SHP77 (cell line): ENCODE data around the gene UNC5CL.
"Not testable (repeated sequence)": the region's sequence is repeated elsewhere in the genome, so short reads cannot be mapped to it uniquely, and the experiment has no call there.

ENCODE experiments used
- DNase-seq, 2 experiments: peaks; one replicate each; lab custom pipeline; 2025; lab: John Stamatoyannopoulos, UW

UNC5CL gene

DNA sequence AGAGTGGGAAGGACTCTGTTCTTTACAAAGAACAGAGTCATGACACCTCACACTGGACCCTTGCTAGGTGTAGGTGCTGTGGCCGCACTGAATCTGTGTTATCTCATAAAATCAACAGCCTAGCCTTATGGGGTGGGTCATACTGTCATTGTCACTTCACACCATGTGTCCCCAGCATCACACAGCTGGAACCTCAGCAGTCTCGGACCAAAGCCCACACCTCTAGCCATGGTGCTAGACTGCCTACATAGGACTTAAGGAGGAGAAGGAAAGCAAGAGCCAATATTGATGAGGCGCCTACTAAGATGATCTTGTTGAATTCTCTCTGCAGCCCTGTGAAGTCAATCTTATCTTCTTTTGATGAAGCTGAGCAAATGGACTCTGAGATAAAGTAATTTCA, 31.0 kb downstream of the UNC5CL start:
- no peak for DNase-seq

DNA sequence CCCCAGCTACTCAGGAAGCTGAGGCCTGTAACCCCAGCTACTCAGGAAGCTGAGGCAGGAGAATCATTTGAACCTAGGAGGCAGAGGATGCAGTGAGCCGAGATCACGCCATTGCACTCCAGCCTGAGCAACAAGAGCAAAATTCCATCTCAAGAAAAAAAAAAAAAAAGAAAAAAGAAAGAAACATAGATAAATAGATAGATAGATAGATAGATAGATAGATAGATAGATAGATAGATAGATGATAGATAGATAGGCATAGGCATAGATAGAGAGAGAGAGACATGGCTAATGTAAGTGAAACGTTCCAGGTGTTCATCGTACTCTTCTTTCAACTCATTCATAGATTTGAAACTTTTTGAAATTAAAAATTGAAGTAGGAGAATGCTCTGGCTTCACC, 32.0 kb downstream of the UNC5CL start:
- DNase-seq: not testable (repeated sequence)

DNA sequence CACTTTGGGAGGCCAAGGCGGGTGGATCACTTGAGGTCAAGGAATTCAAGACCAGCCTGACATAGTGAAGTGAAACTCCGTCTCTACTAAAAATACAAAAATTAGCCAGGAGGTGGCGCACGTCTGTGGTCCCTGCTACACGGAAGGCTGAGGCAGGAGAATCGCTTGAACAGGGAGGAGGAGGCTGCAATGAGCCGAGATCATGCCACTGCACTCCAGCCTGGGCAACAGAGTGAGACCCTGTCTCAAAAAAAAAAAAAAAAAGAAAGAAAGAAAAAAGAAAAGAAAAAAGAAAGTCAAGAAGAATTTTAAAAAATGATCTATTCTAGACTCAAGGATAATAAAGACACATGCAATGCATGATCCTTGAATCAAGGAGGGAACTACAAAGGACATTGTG, 32.8 kb downstream of the UNC5CL start:
- peak in 1 of 2 experiments; percentile 39 for DNase-seq

DNA sequence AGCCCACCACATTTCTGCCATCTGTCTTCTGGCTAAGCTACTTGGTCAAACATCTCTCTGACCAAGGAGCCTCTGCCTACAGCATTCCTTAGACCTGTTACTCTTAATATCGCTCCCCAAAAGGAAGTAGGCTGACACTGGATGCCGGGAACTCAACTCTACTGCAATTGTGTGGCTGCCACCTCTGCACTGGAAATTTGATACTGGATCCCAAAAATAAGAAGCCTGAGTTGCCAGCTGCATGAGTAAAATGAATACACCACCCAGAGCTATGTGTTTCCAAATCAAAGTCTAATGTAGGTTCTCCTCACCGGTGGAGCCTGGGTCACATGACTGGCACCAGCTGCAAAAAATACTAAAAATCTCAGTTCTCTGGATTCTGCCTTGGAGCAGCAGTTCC, 36.9 kb downstream of the UNC5CL start:
- DNase-seq: no peak

DNA sequence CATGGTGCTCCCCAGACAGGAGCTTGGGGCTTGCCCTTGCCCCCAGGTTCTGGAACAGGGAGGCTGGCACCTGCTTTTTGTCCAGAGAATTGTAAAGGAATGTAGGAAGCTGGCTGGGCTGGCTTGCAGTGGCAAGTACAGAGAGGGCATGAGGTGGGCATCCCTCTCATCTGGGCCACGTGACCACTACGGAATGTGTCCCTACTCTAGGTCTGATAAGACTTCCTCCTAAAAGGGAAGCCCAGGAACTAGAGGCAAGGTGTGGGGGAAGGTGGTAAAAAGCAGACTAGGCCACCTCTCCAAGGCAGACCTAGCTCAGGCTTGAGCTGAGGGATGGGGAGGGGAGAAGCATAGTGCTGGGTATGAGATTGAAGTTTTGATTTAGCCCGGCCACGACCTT, 38.8 kb downstream of the UNC5CL start:
- no peak for DNase-seq

DNA sequence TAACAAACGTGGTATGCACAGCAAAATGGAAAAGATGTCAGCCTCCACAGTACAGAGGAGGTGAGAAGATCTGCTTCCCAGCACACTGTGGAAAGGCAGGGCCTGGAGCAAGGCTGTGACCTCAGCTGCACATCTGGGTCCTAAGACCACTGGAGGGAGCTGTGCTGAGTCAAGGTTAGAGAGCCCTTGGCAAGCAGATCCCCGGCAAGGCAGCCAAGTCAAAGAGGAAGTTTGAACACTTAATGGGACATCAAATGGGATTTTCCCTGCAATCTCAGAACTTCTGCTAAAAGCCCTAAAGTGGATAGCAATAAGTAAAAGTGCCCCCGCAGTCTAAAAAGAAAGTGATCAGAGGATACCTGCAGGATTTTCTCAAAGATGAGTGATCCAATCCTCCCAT, 39.5 kb downstream of the UNC5CL start:
- peak in 1 of 2 experiments; percentile 20 for DNase-seq

DNA sequence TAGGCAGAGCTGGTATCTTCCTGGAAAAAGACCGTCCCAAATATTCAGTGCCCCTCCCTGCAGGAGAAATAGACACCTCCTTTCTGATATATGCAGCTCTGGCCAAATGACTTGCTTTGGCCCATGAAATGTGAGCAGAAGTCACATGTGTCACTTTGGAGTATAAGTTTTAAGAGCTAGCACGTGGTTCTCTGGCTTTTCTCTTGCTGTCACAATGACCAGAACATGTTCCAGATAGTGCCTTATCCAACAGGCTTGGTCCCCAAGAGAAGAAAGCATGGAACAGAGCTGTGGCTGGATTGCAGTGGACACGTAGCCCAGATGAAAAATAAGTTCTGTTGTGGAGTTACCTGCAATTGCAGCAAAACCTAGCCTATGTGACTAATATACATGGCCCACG, 40.4 kb downstream of the UNC5CL start:
- DNase-seq: no peak

DNA sequence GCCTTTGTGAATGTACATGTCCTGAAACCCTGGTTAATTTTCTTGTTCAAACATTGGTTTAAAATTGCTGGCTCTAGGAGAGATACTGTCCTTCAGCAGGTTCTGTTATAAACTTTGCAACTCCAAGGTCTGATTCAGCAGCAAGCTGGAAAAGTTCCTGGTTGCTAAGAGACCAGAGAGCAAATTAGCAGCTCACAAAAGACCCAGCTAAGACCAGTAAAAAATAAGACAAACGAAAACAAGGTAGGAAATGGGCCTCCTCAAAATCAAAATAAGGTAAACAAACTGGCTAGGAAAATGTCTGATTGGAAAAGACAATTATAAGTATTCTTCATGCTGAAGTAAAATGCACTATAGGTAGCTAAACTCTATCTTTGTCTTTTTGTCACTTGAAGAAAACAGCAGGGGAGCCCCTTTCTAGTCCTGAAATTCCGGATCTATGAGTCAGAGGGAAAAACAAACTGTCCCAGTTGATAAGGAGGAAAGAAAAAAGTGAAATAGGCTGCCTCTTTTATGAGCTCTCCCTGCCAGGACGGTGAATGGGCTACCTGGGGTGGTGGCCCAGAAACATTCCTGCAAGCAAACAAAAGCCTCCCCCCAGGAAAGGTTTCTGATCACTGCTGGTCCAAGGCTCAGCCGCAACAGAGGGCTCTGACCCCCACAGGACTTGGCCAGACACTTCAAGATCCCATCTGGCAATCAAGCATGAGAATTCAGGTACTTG, 41.6 kb downstream of the UNC5CL start:
- DNase-seq: no peak

DNA sequence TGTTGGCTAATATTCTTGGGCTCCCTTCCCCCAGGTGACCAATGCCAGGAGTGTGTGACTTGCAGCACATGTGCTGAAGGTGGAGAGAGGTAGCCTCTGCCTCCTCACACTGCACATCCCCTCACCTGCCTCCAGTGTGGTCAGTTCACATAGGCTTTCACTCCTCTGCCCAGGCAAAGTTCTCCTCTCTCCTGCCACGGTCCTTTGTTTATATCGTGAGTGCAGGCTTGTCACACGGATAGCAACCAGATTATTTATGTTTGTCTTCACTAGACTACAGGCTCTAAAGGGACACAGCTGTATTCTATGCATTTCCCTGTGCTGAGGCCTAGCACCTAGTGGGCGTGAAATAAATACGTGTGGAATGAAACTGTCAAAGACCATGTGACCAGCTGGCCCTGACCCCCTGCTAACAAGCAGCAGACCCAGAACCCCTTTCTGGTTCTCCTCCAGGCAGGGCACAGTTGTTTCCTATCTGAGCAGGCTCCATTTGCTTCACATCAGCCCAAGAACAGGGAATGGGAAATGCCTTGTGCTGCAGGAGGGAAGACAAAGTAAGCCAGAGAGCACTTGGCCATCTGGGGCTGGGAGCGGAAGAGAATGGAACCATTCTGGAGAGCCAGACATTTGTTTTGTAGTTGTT, 42.3 kb downstream of the UNC5CL start:
- no peak for DNase-seq

DNA sequence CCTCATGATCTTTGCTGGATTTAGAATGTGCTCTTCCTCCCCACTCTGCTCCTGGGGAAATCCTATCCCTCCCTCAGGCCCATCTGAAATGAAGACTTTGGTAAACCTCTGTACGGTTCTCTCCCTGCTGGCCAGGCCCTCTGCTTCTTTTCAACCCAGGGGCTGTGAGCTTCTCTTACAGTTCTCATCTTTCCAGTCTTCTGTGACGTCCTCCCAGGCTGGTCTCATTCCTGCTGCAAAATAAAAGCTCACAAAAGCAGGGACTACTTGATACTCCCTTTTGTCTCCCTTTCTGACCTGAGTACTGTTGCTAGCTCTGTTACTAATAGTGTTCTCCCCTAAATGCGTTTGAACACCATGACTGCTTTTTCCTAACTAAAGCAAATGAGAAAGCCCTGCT, 46.3 kb downstream of the UNC5CL start:
- DNase-seq: no peak

DNA sequence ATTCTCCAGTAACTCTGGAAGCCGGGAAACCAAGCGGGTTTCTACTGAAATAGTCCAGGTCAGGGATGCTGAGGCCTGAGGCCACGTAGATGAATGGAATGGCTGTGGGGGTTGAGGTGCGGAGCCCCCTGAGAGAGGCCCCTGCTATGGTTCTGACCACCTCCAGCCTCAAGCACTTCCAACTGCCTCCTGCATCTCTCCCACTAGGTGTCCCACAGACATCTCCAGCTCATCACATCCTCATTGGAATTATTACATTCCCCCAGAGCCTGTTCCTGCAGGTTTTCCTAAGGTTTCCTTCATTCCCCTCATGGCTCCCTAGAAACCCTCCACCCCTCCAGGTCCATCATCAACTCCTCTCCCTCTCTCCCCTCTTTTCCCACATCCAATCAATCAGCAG, 48.7 kb downstream of the UNC5CL start:
- no peak for DNase-seq

DNA sequence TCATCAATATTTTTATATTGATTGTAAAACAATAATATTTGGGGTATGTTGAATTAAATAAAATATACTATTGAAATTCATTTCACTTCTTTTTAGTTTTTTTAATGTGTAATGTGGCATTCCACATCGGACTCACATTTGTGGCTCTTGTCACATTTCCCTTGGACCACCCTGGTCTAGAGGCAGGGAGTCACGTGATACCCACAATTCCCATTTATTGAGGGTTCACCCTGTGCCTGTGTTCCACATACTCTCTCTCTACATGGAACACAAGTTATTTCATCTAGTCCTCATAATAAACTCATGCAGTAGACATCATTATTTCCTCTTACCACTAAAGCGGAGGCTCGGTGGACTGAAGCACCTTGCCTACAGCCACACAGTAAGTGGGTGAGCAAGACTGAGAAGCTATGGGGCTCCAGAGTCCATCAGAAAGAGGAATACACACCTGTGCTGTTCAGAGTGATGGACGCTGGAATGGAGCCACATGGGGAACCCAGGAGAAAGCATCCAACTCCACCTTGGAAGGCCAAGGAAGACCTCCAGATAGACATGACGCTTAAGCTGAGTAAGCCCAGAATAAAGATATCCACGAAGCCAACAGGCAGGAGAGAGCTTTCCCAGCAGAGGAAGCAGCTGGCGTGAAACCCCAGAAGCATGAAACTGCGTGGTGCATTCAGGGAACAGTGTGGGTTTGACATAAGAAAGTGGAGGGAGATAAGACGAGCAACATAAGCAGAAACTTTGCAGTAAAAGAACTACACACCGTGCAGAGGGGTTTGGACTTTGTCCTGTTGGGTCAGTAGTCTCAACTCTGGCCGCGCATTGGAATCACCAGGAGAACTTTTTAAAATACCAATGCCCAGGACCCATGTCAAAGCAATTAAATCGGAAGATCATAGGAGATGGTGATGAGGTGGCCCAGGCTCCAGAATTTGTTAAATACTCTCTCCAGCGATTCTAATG, 49.5 kb downstream of the UNC5CL start:
- no peak for DNase-seq

DNA sequence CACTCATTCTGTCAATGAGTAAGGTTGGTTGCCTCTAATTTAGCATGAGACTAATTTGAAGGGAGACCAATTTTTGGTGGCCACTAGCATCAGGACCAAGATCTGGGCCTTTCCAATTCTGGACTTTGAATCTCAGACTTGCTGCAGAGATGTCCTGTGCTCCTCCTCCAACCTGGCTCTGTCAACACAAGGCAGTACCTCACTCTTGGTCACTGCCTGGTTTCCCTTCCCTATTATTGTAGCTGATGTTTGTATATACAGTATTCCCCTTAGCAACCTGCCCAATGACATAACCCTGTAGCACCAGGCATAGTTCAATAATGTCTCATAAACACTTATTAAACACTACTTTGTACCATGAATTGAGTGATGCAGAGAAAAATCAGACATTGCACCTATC, 50.4 kb downstream of the UNC5CL start:
- DNase-seq: no peak

DNA sequence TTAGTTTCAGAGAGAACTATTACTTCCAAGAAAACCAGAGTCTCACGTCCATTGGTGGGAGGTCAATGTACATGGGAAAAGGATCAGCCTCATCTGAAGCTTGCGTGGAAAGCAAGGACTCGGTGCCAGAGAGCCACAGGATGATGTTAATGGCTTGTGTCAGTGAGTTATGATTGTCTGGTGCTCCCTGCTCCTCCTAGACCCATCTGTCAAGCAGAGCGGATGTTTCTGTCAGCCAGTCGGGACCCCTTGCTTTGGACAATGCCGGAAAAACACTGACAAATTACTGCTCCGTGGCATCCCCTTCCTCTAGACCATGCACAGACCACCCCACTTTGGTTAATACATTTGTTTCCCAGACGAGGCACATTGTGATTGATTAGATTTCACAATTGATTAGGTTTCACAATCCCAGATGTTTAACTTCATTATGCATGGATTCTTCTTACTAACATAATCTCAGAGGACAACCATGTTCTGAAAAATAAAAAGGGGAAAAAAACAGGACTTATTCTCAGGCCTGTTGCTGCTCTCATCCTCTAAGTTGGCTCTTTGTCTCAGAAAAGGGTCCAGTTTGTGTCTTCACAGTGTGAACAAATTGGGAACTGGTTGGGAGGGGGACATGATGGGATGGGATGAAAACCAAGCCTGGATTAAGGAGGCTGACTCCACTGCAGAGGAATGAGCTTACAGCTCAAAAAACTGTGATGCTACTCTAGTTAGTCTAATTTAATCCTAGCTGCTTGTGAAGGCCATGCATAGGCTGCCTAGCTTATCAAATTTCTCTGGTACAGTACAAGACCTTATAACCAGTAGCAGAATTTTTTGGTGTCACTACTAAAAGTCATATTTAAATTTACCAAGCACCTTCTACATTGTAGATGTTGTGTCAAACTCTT, 51.9 kb downstream of the UNC5CL start:
- DNase-seq: no peak

DNA sequence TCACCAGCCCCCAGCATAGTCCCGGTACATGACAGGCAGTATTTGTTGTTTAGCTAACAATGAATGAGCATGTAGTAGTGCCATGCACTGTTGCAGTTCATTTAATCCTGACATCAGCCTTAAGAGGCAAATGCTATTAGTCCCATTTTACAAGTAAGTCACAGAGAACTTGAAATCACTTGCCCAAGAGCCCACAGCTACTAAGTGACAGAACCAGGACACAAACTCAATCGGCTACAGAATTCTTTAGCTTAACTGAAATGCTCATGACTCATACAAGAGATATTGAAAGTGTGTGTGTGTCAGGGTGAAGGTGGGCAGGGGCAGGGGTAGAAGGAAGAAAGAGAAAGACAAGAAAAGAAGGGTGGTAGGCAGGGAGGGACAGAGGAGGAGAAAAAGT, 52.7 kb downstream of the UNC5CL start:
- DNase-seq: no peak

DNA sequence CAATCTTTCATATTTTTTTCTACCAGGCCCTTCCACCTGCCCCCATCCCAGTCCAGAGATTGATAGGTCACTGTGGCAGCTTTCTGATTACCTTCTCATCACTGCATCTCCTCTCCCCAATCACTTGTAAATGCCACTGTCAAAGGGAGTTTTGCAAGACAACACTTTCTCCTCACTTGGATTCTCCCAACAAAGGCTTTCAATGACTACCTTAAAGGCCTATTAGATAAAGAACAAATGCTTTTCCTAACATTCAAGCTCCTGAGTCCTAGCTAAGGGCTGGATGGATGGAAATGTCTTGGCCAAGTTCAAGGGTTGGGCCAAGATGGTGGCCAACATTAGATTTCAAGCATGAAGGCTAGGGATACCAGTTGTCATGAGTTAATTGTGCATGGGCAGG, 55.3 kb downstream of the UNC5CL start:
- DNase-seq: no peak

DNA sequence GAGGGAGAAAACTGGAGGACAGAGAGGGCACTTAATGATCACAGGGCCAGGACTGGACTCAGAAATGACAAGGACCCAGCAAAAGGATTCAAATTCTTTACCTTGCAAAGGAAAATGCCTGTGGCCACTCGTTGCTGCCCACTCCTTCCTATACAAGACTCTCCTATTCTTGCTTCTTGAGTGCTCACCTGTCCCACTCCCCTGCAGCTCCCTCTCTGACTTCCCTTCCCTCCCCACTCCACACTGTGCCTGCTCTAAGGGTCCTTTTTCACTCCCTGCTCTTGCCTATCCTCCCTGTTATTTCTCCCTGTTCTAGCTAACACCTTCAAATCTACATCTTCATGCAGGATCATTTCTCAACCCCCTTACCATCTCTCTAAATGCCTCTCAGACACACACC, 56.1 kb downstream of the UNC5CL start:
- no peak for DNase-seq

DNA sequence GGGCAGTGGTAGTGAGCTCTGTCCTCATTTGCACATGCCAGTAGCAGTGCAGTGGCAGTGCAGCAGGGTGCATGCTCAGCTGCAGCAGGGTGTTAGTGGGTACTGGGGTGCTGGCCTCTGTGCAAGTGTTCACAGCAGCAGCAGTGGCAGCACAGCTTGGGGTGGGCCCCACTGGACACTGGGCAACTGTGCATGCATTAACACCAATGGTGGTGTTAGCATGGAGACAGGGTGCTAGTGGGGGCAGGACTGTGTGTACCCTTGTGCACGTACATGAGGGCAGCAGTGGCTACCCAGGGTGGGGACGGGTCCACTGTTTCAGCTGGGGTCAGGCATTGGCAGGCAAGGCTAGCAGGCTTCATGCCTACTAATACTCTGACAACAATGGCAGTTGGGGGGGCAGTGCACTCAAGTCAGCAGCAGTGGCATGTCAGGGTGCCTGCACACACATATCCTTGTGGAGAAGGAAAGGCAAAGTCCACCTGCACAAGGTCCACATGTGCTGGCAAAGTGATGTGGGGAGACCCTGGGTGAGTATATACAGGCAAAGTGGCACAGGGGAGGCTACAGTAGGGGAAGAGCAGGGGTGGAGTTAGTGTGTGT, 60.2 kb downstream of the UNC5CL start:
- DNase-seq: no peak

DNA sequence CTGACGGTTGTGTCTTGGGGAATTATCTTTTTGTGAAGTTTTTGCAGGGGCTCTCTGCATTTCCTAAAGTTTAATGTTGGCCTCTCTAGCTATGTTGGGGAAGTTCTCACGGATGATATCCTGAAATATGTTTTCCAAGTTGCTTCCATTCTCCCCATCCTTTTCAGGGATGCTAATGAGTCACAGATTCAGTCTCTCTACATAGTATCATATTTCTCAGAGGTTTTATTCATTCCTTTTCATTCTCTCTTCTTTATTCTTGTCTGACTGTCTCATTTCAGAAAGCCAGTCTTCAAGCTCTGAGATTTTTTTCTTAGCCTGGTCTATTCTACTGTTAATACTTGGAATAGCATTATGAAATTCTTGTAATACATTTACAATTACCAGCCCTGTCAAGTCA, 61.3 kb downstream of the UNC5CL start:
- DNase-seq: no peak

DNA sequence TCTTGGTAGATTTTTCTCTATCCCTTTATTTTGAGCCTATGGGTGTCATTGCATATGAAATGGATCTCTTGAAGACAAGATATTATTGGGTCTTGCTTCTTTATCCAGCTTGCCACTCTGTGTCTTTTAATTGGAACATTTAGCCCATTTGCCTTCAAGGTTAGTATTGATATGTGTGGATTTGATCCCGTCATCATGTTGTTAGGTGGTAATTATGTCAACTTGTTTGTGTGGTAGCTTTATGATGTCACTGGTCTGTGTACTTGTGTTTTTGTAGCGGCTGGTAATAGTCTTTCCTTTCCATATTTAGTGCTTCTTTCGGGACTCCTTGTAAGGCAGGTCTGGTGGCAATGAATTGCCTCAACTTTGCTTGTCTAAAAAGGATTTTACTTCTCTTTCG, 61.9 kb downstream of the UNC5CL start:
- no peak for DNase-seq
